Osteoblast (primary cell): Measurements from ENCODE around the gene PDZK1IP1. TPM values are rescaled to one million over a fixed set of nuclear protein-coding genes. Genes with fewer than 3 reads are reported as not detected.
"Not testable (repeated sequence)": the region's sequence is repeated elsewhere in the genome, so short reads cannot be mapped to it uniquely, and the experiment has no call there.

ENCODE experiments used
- DNase-seq: peaks from one replicate; pipeline ENCODE4 v3.0.0; 2011; ENCODE audit warnings: low spot score, mixed read lengths; ENCODE audit not compliant: insufficient read length; ENCODE audit errors: missing footprints
- H2AFZ ChIP-seq: 2 replicates; pipeline ENCODE4 v1.6.0; 2011; ENCODE audit warnings: mild to moderate bottlenecking, low read length
- H3K27ac ChIP-seq: 2 replicates; pipeline ENCODE4 v1.5.1; 2011; ENCODE audit warnings: mild to moderate bottlenecking, low read depth, low read length, moderate library complexity
- H3K27me3 ChIP-seq: 2 replicates; pipeline ENCODE4 v1.6.0; 2012; ENCODE audit warnings: mild to moderate bottlenecking, control low read depth, inconsistent platforms, low read length, moderate library complexity; ENCODE audit not compliant: insufficient read depth
- H3K36me3 ChIP-seq: 2 replicates; pipeline ENCODE4 v1.5.1; 2011; ENCODE audit warnings: mild to moderate bottlenecking, low read length, control low read depth, moderate library complexity; ENCODE audit not compliant: insufficient read depth
- H3K4me1 ChIP-seq: 2 replicates; pipeline ENCODE4 v1.5.1; 2011; ENCODE audit warnings: mild to moderate bottlenecking, low read length, control low read depth, moderate library complexity; ENCODE audit not compliant: insufficient read depth
- H3K4me2 ChIP-seq: 2 replicates; pipeline ENCODE4 v1.6.0; 2011; ENCODE audit warnings: mild to moderate bottlenecking, low read length; ENCODE audit not compliant: insufficient read depth
- H3K4me3 ChIP-seq: fragments of 200-600 bp; sonication (generic); 3 replicates; pipeline ENCODE4 v1.5.1; 2012; ENCODE audit warnings: mild to moderate bottlenecking, low read length, inconsistent platforms; ENCODE audit not compliant: insufficient read depth
- H3K79me2 ChIP-seq: 2 replicates; pipeline ENCODE4 v1.6.0; 2012; ENCODE audit warnings: mild to moderate bottlenecking, low read length, control low read depth, inconsistent platforms; ENCODE audit not compliant: insufficient read depth
- H3K9me3 ChIP-seq: 2 replicates; pipeline ENCODE4 v1.5.1; 2011; ENCODE audit warnings: low read depth, low read length, control low read depth
- H4K20me1 ChIP-seq: 2 replicates; pipeline ENCODE4 v1.6.0; 2012; ENCODE audit warnings: mild to moderate bottlenecking, low read length, control low read depth; ENCODE audit not compliant: insufficient read depth
- total RNA-seq: library from RNA; depleted of rRNA; stranded (reverse); fragments of >200 nt; gene quantifications from 2 replicates; pipeline ENCODE4 v1.2.3, GENCODE V29; 2012
- TF ChIP-seq, protein P1 (sequence below): IDR thresholded peaks from 2 replicates; pipeline ENCODE4 v1.5.1; 2011; ENCODE audit warnings: mild to moderate bottlenecking, low read depth, low read length, moderate library complexity; ENCODE audit errors: extremely low read depth

The PDZK1IP1 gene
- total RNA-seq, 1 donor, result not detected

DNA sequence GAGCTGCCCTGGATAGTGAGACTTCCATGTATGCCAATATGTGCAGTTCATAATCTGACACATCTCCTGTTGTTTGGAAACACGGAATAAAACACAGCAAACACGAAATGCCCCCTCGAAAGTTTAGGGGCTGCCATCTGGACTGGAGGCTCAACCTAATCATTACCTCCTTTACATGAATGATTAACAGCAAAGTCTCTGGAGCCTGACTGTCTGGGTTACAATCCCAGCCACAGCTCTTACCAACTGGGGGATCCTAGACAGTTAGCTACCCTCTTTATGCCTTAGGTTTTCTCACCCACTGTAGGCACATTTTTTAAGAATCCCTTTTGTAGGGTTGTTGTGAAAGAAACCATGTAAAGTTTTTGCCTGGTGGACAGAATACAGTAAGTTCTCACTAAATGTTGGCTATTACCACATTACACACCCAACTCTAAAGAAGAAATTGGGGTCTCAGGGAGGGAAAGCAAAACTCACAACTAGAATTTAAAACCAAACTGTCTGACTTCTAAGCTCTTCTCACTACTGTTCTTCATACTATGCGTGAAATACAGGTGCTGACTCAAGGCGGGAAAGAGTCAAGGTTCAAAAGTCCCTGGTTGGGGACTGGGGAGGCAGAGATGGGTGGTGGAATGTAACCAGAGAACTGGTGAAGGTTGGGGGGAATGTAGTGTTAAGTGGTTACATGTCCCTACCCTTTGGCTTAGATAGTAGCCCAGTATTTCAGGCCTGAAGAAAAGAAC, 28.4 kb downstream of the PDZK1IP1 start:
- no peaks in the 10 kb centered on the region for H3K27me3 ChIP-seq
- no peak overlapping the region for H3K4me2 ChIP-seq
- no peaks in the 10 kb centered on the region for H3K9me3 ChIP-seq
- TF ChIP-seq, protein P1, sequence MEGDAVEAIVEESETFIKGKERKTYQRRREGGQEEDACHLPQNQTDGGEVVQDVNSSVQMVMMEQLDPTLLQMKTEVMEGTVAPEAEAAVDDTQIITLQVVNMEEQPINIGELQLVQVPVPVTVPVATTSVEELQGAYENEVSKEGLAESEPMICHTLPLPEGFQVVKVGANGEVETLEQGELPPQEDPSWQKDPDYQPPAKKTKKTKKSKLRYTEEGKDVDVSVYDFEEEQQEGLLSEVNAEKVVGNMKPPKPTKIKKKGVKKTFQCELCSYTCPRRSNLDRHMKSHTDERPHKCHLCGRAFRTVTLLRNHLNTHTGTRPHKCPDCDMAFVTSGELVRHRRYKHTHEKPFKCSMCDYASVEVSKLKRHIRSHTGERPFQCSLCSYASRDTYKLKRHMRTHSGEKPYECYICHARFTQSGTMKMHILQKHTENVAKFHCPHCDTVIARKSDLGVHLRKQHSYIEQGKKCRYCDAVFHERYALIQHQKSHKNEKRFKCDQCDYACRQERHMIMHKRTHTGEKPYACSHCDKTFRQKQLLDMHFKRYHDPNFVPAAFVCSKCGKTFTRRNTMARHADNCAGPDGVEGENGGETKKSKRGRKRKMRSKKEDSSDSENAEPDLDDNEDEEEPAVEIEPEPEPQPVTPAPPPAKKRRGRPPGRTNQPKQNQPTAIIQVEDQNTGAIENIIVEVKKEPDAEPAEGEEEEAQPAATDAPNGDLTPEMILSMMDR, result no peak
- no peak overlapping the region for H3K27ac ChIP-seq
- no peaks in the 10 kb centered on the region for H3K36me3 ChIP-seq
- H3K4me1 ChIP-seq, result no peaks in the 10 kb centered on the region
- DNase-seq, result no peak
- H4K20me1 ChIP-seq, result no peaks in the 10 kb centered on the region
- no peaks in the 10 kb centered on the region for H3K79me2 ChIP-seq
- no peak overlapping the region for H2AFZ ChIP-seq
- no peak overlapping the region for H3K4me3 ChIP-seq

DNA sequence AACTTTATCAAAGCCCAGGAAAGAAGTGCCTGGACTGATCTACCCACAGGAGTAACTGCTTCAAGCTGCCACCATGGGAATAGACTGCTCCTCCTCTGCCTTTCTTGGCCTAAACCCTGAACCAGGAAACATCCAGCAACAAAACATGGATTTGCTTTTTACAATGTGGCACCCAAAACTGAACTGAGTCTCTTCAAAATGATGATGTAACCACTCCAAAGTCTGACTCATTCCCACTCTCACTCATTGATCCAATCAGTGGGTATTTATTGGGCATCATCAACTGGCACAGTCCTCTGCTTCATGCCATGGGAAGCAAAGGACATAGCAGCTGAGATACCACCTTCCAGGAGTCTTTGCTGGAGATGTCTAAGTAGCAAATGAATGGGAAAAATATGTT, 29.1 kb downstream of the PDZK1IP1 start:
- TF ChIP-seq, protein P1, result no peak
- H3K36me3 ChIP-seq, result no peaks in the 10 kb centered on the region
- no peak overlapping the region for H2AFZ ChIP-seq
- no peak overlapping the region for H3K4me2 ChIP-seq
- no peaks in the 10 kb centered on the region for H3K4me1 ChIP-seq
- H3K4me3 ChIP-seq, result no peak overlapping the region
- H3K27ac ChIP-seq, result no peak overlapping the region
- DNase-seq, result no peak
- H4K20me1 ChIP-seq, result no peaks in the 10 kb centered on the region
- no peaks in the 10 kb centered on the region for H3K79me2 ChIP-seq
- no peaks in the 10 kb centered on the region for H3K27me3 ChIP-seq
- no peaks in the 10 kb centered on the region for H3K9me3 ChIP-seq

- H3K79me2 ChIP-seq, H3K27ac ChIP-seq, H3K36me3 ChIP-seq, H3K4me3 ChIP-seq, H3K4me2 ChIP-seq, H4K20me1 ChIP-seq, H3K27me3 ChIP-seq, H3K9me3 ChIP-seq, H3K4me1 ChIP-seq, H2AFZ ChIP-seq, DNase-seq: not testable (repeated sequence)
Observed at GRCh38 chr1:47157957-47158356, 31.9 kb downstream of the PDZK1IP1 start.

DNA sequence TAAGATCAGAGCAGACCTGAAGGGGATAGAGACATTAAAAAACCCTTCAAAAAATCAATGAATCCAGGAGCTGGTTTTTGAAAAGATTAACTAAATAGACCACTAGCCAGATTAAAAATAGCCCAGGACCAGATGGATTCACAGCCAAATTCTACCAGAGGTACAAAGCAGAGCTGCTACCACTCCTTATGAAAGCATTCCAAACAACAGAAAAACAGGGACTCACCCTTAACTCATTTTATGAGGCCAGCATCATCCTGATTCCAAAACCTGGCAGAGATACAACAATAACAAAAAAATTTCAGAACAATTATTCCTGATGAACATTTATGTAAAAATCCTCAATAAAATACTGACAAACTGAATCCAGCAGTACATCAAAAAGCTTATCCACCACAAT, 33.4 kb downstream of the PDZK1IP1 start:
- not testable (repeated sequence) for H3K36me3 ChIP-seq, H3K4me1 ChIP-seq, H3K27ac ChIP-seq, H2AFZ ChIP-seq, H3K9me3 ChIP-seq, DNase-seq, H3K4me2 ChIP-seq, H3K27me3 ChIP-seq, H3K79me2 ChIP-seq, H3K4me3 ChIP-seq, H4K20me1 ChIP-seq

- not testable (repeated sequence) for H3K36me3 ChIP-seq, H3K4me2 ChIP-seq, H4K20me1 ChIP-seq, H3K79me2 ChIP-seq, DNase-seq, H3K4me3 ChIP-seq, H3K27ac ChIP-seq, H2AFZ ChIP-seq, H3K4me1 ChIP-seq, H3K9me3 ChIP-seq, H3K27me3 ChIP-seq
Observed at GRCh38 chr1:47149162-47149561, 40.7 kb downstream of the PDZK1IP1 start.
